Measurements from ENCODE around the gene MYDGF. TPM values are rescaled to one million over a fixed set of nuclear protein-coding genes. Genes with fewer than 3 reads are reported as not detected.

Gene MYDGF
- 353 and 419 TPM in 2 replicates for total RNA-seq

GRCh38 chr19:4669723-4670480, at the start of gene MYDGF:
TSS of gene MYDGF (minus strand) at chr19:4670342. CDS start at chr19:4670334, 8 bp downstream.

GRCh38 chr19:4638828-4639530, 31.2 kb downstream of the MYDGF start, which contains the start of gene TNFAIP8L1:
TSS of gene TNFAIP8L1 (plus strand) at chr19:4639516. CDS start at chr19:4651870, 12,354 bp downstream.

Other genes starting within 250 kb of the MYDGF start
- gene UBXN6, start 212.5 kb downstream of the MYDGF start, total RNA-seq = 132 and 136 TPM in 2 replicates
- 61.4 and 61.9 TPM in 2 replicates for gene HDGFL2, start 198.0 kb downstream of the MYDGF start, total RNA-seq
- 0.14 and 1.3 TPM in 2 replicates for gene PLIN4, start 151.9 kb downstream of the MYDGF start, total RNA-seq
- not detected in 2 replicates for gene PLIN5, start 135.1 kb downstream of the MYDGF start, total RNA-seq
- gene LRG1, start 130.3 kb downstream of the MYDGF start, total RNA-seq = not detected in 2 replicates
- gene SEMA6B, start 110.7 kb downstream of the MYDGF start, total RNA-seq = 0.14 and 0.37 TPM in 2 replicates
- gene TNFAIP8L1, start 30.8 kb downstream of the MYDGF start, total RNA-seq = 0.85 and 1.2 TPM in 2 replicates
- 18.8 and 23.5 TPM in 2 replicates for gene DPP9, start 53.5 kb upstream of the MYDGF start, total RNA-seq
- gene FEM1A, start 121.4 kb upstream of the MYDGF start, total RNA-seq = 9.0 and 11.8 TPM in 2 replicates
- 1.1 and 1.4 TPM in 2 replicates for gene TICAM1, start 161.4 kb upstream of the MYDGF start, total RNA-seq
- gene PLIN3, start 197.3 kb upstream of the MYDGF start, total RNA-seq = 237 and 246 TPM in 2 replicates
- not detected in 2 replicates for gene ARRDC5, start 232.6 kb upstream of the MYDGF start, total RNA-seq
- gene UHRF1, start 239.2 kb upstream of the MYDGF start, total RNA-seq = 5.8 and 6.2 TPM in 2 replicates

All from smooth muscle cell of bladder (primary cell).